Body of pancreas (tissue), 4 donors: ENCODE measurements around the gene TSPAN10. TPM values are rescaled to one million over a fixed set of nuclear protein-coding genes. Genes with fewer than 3 reads are reported as not detected.
"Not testable (repeated sequence)": the region's sequence is repeated elsewhere in the genome, so short reads cannot be mapped to it uniquely, and the experiment has no call there.

Source experiments
- ATAC-seq: fragments of 150-250 bp; one replicate; pipeline ENCODE4 v1.9.1; 2016
- DNase-seq, 4 donors: peaks; one replicate each; pipeline ENCODE4 v3.0.0-alpha.2; 2019
- H3K27ac ChIP-seq, 4 donors: fragments of 200-600 bp; sonication (generic); 1 replicate in 3 of 4; 2 replicates in 1 of 4; pipeline versions ENCODE4 v1.5.1 to v1.6.1; 2016 to 2019; ENCODE audit warnings: mild to moderate bottlenecking in 1 of 4, mixed read lengths in 1 of 4, moderate library complexity in 1 of 4
- H3K27me3 ChIP-seq, 2 donors: fragments of 200-600 bp; sonication (generic); one replicate each; pipeline ENCODE4 v1.6.0; 2016; ENCODE audit warnings: mild to moderate bottlenecking in 1 of 2
- H3K36me3 ChIP-seq, 2 donors: fragments of 200-600 bp; sonication (generic); replicated peaks in 1 of 2; 2 replicates each; pipeline ENCODE4 v1.5.1; 2016; ENCODE audit warnings: low read depth in 2 of 2; ENCODE audit not compliant: insufficient read depth in 1 of 2
- H3K4me1 ChIP-seq: fragments of 200-600 bp; sonication (generic); one replicate; pipeline ENCODE4 v1.6.0; 2016
- H3K4me3 ChIP-seq, 2 donors: fragments of 200-600 bp; sonication (generic); 1 replicate in 1 of 2; 2 replicates in 1 of 2; pipeline ENCODE4 v1.5.1; 2016 to 2019
- H3K9me3 ChIP-seq, 3 donors: fragments of 200-600 bp; sonication (generic); 1 replicate in 2 of 3; 2 replicates in 1 of 3; pipeline ENCODE4 v1.5.1; 2016
- CTCF ChIP-seq, 7 experiments: fragments of 450-650 bp in 4 of 7; fragments of 200-600 bp in 3 of 7; sonication (generic) in 3 of 7; IDR thresholded peaks; one replicate each; pipeline ENCODE4 v1.5.1; 2016 to 2019; ENCODE audit warnings: antibody characterized with exemption in 7 of 7
- POLR2A ChIP-seq, 3 donors: fragments of 450-650 bp; IDR thresholded peaks; one replicate each; pipeline ENCODE4 v1.6.1; 2016; ENCODE audit warnings: antibody characterized with exemption in 3 of 3, mild to moderate bottlenecking in 2 of 3
- WGBS, 2 donors: methylation state at CpG; one replicate each; pipeline ENCODE4 v1.1.5; 2017; 5-methylcytosine and 5-hydroxymethylcytosine counted together
- intact Hi-C: fragments of 100-400 bp; cut with DNase I; formaldehyde crosslinking; loops from one replicate; pipeline ENCODE4 v1.15.1; 2023
- total RNA-seq, 2 donors: library from RNA; depleted of rRNA; stranded (reverse); fragments of >200 nt; gene quantifications; one replicate each; pipeline ENCODE4 v1.1.0, GENCODE V29; 2016

Gene TSPAN10
- total RNA-seq, 2 donors from 2014 or later = 1.0 to 5.3 TPM

GRCh38 chr17:81612172-81612970 is 24.6 kb upstream of the TSPAN10 start:
- no peak overlapping the region for H3K27ac ChIP-seq
- H3K4me1 ChIP-seq = no peaks in the 10 kb centered on the region
- peaks cover 4 to 13% of the 10 kb centered on the region in 2 donors for H3K36me3 ChIP-seq
- intact Hi-C loops = no loop called here
- H3K4me3 ChIP-seq = no peak overlapping the region
- WGBS, 2 donors = 75 to 81% methylated on average over 13 to 16 of the region's 16 CpGs
- H3K9me3 ChIP-seq = no peaks in the 10 kb centered on the region
- DNase-seq = no peak
- H3K27me3 ChIP-seq = no peaks in the 10 kb centered on the region
- no peak for TF ChIP-seq CTCF (IDR thresholded peaks at IDR 0.05)
- no peak for TF ChIP-seq POLR2A (IDR thresholded peaks at IDR 0.05)
- ATAC-seq = no peak

GRCh38 chr17:81615401-81615930 is 21.5 kb upstream of the TSPAN10 start:
- no peaks in the 10 kb centered on the region for H3K9me3 ChIP-seq
- H3K27me3 ChIP-seq = no peaks in the 10 kb centered on the region
- H3K27ac ChIP-seq = no peak overlapping the region
- H3K4me1 ChIP-seq = no peaks in the 10 kb centered on the region
- H3K36me3 ChIP-seq = peaks cover 0 to 8% of the 10 kb centered on the region in 2 donors
- intact Hi-C loops = no loop called here
- WGBS, 2 donors = 86 to 92% methylated on average over 1 to 4 of the region's 4 CpGs
- no peak overlapping the region for H3K4me3 ChIP-seq
- TF ChIP-seq CTCF (IDR thresholded peaks at IDR 0.05) (no peak), POLR2A (IDR thresholded peaks at IDR 0.05) (no peak)
- DNase-seq (no peak), ATAC-seq (no peak)

- TF ChIP-seq CTCF (IDR thresholded peaks at IDR 0.05) = no peak
- TF ChIP-seq POLR2A (IDR thresholded peaks at IDR 0.05) = no peak
- intact Hi-C loops = no loop called here
- Histone ChIP-seq H3K36me3 (peaks cover 0 to 13% of the 10 kb centered on the region in 2 donors), H3K9me3 (no peaks in the 10 kb centered on the region), H3K4me3 (no peak overlapping the region), H3K27ac (no peak overlapping the region), H3K4me1 (peaks cover 13% of the 10 kb centered on the region), H3K27me3 (no peaks in the 10 kb centered on the region)
- DNase-seq (no peak), ATAC-seq (no peak)
- WGBS, 2 donors = 64 to 94% methylated on average over 3 to 7 of the region's 7 CpGs
These were observed 20.1 kb upstream of the TSPAN10 start for GRCh38 chr17:81616877-81617276.

GRCh38 chr17:81618307-81618706 is 18.7 kb upstream of the TSPAN10 start:
- intact Hi-C loops, H3K27me3 ChIP-seq, H3K4me3 ChIP-seq, H3K27ac ChIP-seq, H3K36me3 ChIP-seq, H3K9me3 ChIP-seq, DNase-seq, ATAC-seq: not testable (repeated sequence)
- WGBS, 2 donors = 100% methylated on average over 9 to 12 of the region's 36 CpGs
- H3K4me1 ChIP-seq = peaks cover 20% of the 10 kb centered on the region

- peaks cover 0 to 20% of the 10 kb centered on the region in 2 donors for H3K36me3 ChIP-seq
- H3K9me3 ChIP-seq = no peaks in the 10 kb centered on the region
- no peaks in the 10 kb centered on the region for H3K27me3 ChIP-seq
- peak overlapping the region; percentile 13 to 55 (median 42) for H3K27ac ChIP-seq
- DNase-seq (peak; percentile 66 to 77 (median 74)), ATAC-seq (peak; percentile 90)
- intact Hi-C loops = no loop called here
- TF ChIP-seq CTCF (IDR thresholded peaks at IDR 0.05) (peak in 2 of 7 experiments; percentile 13 to 16), POLR2A (IDR thresholded peaks at IDR 0.05) (peak in 1 of 3 donors; percentile 2)
- H3K4me1 ChIP-seq = peaks cover 20% of the 10 kb centered on the region
- H3K4me3 ChIP-seq = no peak overlapping the region
- WGBS, 2 donors = 22 to 25% methylated on average over 4 to 11 of the region's 11 CpGs
These were observed 15.4 kb upstream of the TSPAN10 start for GRCh38 chr17:81621494-81622130.
